PFSK-1 (cell line): Measurements from ENCODE around the gene P4HTM.

Experiments used
- FOXP2 ChIP-seq: optimal IDR thresholded peaks from 2 replicates; pipeline ENCODE3; 2011; ENCODE audit warnings: borderline replicate concordance, control low read depth, inconsistent platforms; ENCODE audit not compliant: insufficient read depth; ENCODE audit errors: extremely low read length, extremely low read depth
- POLR2AphosphoS5 ChIP-seq: IDR thresholded peaks from 2 replicates; pipeline ENCODE4 v1.6.1; 2012; ENCODE audit warnings: low read depth, mild to moderate bottlenecking, control low read depth, low read length, moderate library complexity
- REST ChIP-seq, 2 experiments: IDR thresholded peaks; 2 replicates each; pipeline versions ENCODE4 v1.6.1 to v1.8.0; 2011 to 2012; ENCODE audit warnings: low read depth in 2 of 2, low read length in 2 of 2, control low read depth in 1 of 2, inconsistent platforms in 1 of 2, mild to moderate bottlenecking in 1 of 2, moderate library complexity in 1 of 2; ENCODE audit not compliant: insufficient read depth in 1 of 2
- SIN3A ChIP-seq: IDR thresholded peaks from 2 replicates; pipeline ENCODE4 v1.6.1; 2012; ENCODE audit warnings: mild to moderate bottlenecking, low read length, moderate library complexity, borderline replicate concordance; ENCODE audit not compliant: insufficient read depth
- TAF1 ChIP-seq: IDR thresholded peaks from 2 replicates; pipeline ENCODE4 v1.6.1; 2012; ENCODE audit warnings: low read length, control low read depth, borderline replicate concordance; ENCODE audit not compliant: insufficient read depth

Gene P4HTM

GRCh38 chr3:48960841-48961413 is 29.1 kb upstream of the P4HTM start:
- TF ChIP-seq REST (IDR thresholded peaks at IDR 0.05; ENCODE audit: insufficient read depth in 1 of 2, low read depth in 2 of 2, low read length in 2 of 2) (no peak), SIN3A (no peak), TAF1 (no peak), POLR2AphosphoS5 (no peak), FOXP2 (no peak)

GRCh38 chr3:48962340-48962739 is 27.7 kb upstream of the P4HTM start:
- TF ChIP-seq FOXP2 (no peak), TAF1 (no peak), SIN3A (no peak), POLR2AphosphoS5 (no peak), REST (IDR thresholded peaks at IDR 0.05; ENCODE audit: insufficient read depth in 1 of 2, low read depth in 2 of 2, low read length in 2 of 2) (no peak)

GRCh38 chr3:48962939-48963338 is 27.1 kb upstream of the P4HTM start:
- TF ChIP-seq TAF1, result no peak
- no peak for TF ChIP-seq FOXP2
- no peak for TF ChIP-seq POLR2AphosphoS5
- no peak for TF ChIP-seq SIN3A
- no peak for TF ChIP-seq REST (IDR thresholded peaks at IDR 0.05; ENCODE audit: insufficient read depth in 1 of 2, low read depth in 2 of 2, low read length in 2 of 2)

GRCh38 chr3:48963591-48963990 is 26.4 kb upstream of the P4HTM start:
- TF ChIP-seq TAF1 (no peak), FOXP2 (no peak)

- TF ChIP-seq TAF1, result no peak
- TF ChIP-seq POLR2AphosphoS5, result no peak
- no peak for TF ChIP-seq REST (IDR thresholded peaks at IDR 0.05; ENCODE audit: insufficient read depth in 1 of 2, low read depth in 2 of 2, low read length in 2 of 2)
- TF ChIP-seq FOXP2, result no peak
- TF ChIP-seq SIN3A, result no peak
Measured at GRCh38 chr3:48966367-48966766, 23.7 kb upstream of the P4HTM start.
